Fibroblast of lung (primary cell): ENCODE results near the gene INCA1. TPM values are rescaled to one million over a fixed set of nuclear protein-coding genes. Genes with fewer than 3 reads are reported as not detected.

Experiments used
- DNase-seq, 2 donors: peaks; one replicate each; pipeline versions ENCODE4 v3.0.0 to v3.0.0-alpha.2; 2010; ENCODE audit warnings: low read depth in 2 of 2
- H2AFZ ChIP-seq: 2 replicates; pipeline ENCODE4 v1.5.1; 2012; ENCODE audit warnings: low read length, control low read depth, inconsistent platforms
- H3K27ac ChIP-seq: 2 replicates; pipeline ENCODE4 v1.5.1; 2011; ENCODE audit warnings: low read length, control low read depth; ENCODE audit not compliant: insufficient read depth
- H3K27me3 ChIP-seq: 2 replicates; pipeline ENCODE4 v1.5.1; 2011; ENCODE audit warnings: mild to moderate bottlenecking, low read length; ENCODE audit not compliant: control insufficient read depth, insufficient read depth
- H3K36me3 ChIP-seq: 2 replicates; pipeline ENCODE4 v1.5.1; 2011; ENCODE audit warnings: low read length; ENCODE audit not compliant: control insufficient read depth, insufficient read depth
- H3K4me1 ChIP-seq: 2 replicates; pipeline ENCODE4 v1.5.1; 2011; ENCODE audit warnings: low read length; ENCODE audit not compliant: control insufficient read depth, insufficient read depth; ENCODE audit errors: extremely low read depth
- H3K4me2 ChIP-seq: 2 replicates; pipeline ENCODE4 v1.5.1; 2011; ENCODE audit warnings: low read length, control low read depth; ENCODE audit not compliant: insufficient read depth; ENCODE audit errors: extremely low read depth
- H3K4me3 ChIP-seq, 4 experiments: fragments of 200-600 bp in 1 of 4; sonication (generic) in 1 of 4; replicated peaks in 1 of 4; 2 replicates each; pipeline ENCODE4 v1.5.1; 2011 to 2016; ENCODE audit warnings: low read length in 4 of 4, low read depth in 3 of 4, mild to moderate bottlenecking in 3 of 4, control low read depth in 2 of 4, inconsistent platforms in 1 of 4, mixed read lengths in 1 of 4; ENCODE audit not compliant: insufficient read depth in 1 of 4; ENCODE audit errors: control extremely low read depth in 1 of 4
- H3K79me2 ChIP-seq: 2 replicates; pipeline ENCODE4 v1.5.1; 2012; ENCODE audit warnings: mild to moderate bottlenecking, low read length, inconsistent platforms; ENCODE audit not compliant: control insufficient read depth, insufficient read depth
- H3K9ac ChIP-seq: 2 replicates; pipeline ENCODE4 v1.5.1; 2011; ENCODE audit warnings: mild to moderate bottlenecking, low read length, control low read depth; ENCODE audit not compliant: insufficient read depth
- H3K9me3 ChIP-seq: 2 replicates; pipeline ENCODE4 v1.5.1; 2012; ENCODE audit warnings: low read depth, low read length; ENCODE audit not compliant: control insufficient read depth, insufficient read depth
- H4K20me1 ChIP-seq: 2 replicates; pipeline ENCODE4 v1.5.1; 2011; ENCODE audit warnings: low read length; ENCODE audit not compliant: control insufficient read depth, insufficient read depth; ENCODE audit errors: extremely low read depth
- EZH2 ChIP-seq: IDR thresholded peaks from 2 replicates; pipeline ENCODE4 v1.5.1; 2012; ENCODE audit warnings: low read length, control low read depth, mild to moderate bottlenecking; ENCODE audit errors: missing control alignments
- polyA plus RNA-seq, 2 donors: library from polyadenylated mRNA; depleted of rRNA in 1 of 2; stranded (reverse) in 1 of 2; unstranded in 1 of 2; fragments of >200 nt; gene quantifications; 2 replicates each; pipeline ENCODE4 v1.2.1, GENCODE V29; 2011 to 2012; ENCODE audit warnings: missing spikeins in 1 of 2
- total RNA-seq: library from RNA; depleted of rRNA; stranded (reverse); fragments of >200 nt; gene quantifications from 2 replicates; pipeline ENCODE4 v1.2.1, GENCODE V29; 2014
- TF ChIP-seq, protein P1 (sequence below), 2 donors: IDR thresholded peaks in 1 of 2; conservative IDR thresholded peaks in 1 of 2; 1 replicate in 1 of 2; 2 replicates in 1 of 2; pipeline ENCODE4 v1.5.1; 2011 to 2012; ENCODE audit warnings: low read length in 2 of 2, control low read depth in 1 of 2, inconsistent platforms in 1 of 2, low read depth in 1 of 2, mild to moderate bottlenecking in 1 of 2

INCA1 gene
- total and polyA plus RNA-seq, 2 donors (not counting 1 experiment from before 2014, with no cell fraction given): 0.28 to 0.33 TPM

GRCh38 chr17:5027916-5028315, 30.6 kb upstream of the INCA1 start:
- Histone ChIP-seq H4K20me1 (no peaks in the 10 kb centered on the region), H3K9ac (no peak overlapping the region), H3K4me3 (no peak overlapping the region), H3K36me3 (peaks cover 3% of the 10 kb centered on the region), H3K9me3 (no peaks in the 10 kb centered on the region), H3K4me1 (no peaks in the 10 kb centered on the region), H3K27me3 (no peaks in the 10 kb centered on the region), H3K79me2 (no peaks in the 10 kb centered on the region), H3K4me2 (no peak overlapping the region), H2AFZ (no peak overlapping the region), H3K27ac (no peak overlapping the region)
- TF ChIP-seq, protein P1, sequence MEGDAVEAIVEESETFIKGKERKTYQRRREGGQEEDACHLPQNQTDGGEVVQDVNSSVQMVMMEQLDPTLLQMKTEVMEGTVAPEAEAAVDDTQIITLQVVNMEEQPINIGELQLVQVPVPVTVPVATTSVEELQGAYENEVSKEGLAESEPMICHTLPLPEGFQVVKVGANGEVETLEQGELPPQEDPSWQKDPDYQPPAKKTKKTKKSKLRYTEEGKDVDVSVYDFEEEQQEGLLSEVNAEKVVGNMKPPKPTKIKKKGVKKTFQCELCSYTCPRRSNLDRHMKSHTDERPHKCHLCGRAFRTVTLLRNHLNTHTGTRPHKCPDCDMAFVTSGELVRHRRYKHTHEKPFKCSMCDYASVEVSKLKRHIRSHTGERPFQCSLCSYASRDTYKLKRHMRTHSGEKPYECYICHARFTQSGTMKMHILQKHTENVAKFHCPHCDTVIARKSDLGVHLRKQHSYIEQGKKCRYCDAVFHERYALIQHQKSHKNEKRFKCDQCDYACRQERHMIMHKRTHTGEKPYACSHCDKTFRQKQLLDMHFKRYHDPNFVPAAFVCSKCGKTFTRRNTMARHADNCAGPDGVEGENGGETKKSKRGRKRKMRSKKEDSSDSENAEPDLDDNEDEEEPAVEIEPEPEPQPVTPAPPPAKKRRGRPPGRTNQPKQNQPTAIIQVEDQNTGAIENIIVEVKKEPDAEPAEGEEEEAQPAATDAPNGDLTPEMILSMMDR (conservative IDR thresholded peaks at IDR 0.05 in 1 of 2, IDR thresholded peaks at IDR 0.05 in 1 of 2; ENCODE audit: low read depth in 1 of 2, low read length in 2 of 2): no peak
- TF ChIP-seq EZH2: no peak
- no peak for DNase-seq

GRCh38 chr17:5027299-5027698, 30.0 kb upstream of the INCA1 start:
- Histone ChIP-seq H3K9ac (no peak overlapping the region), H3K4me1 (no peaks in the 10 kb centered on the region), H3K4me3 (no peak overlapping the region), H3K79me2 (no peaks in the 10 kb centered on the region), H3K4me2 (no peak overlapping the region), H3K9me3 (no peaks in the 10 kb centered on the region), H3K27ac (no peak overlapping the region), H3K27me3 (no peaks in the 10 kb centered on the region), H3K36me3 (peaks cover 5% of the 10 kb centered on the region), H4K20me1 (no peaks in the 10 kb centered on the region), H2AFZ (no peak overlapping the region)
- TF ChIP-seq, protein P1 (conservative IDR thresholded peaks at IDR 0.05 in 1 of 2, IDR thresholded peaks at IDR 0.05 in 1 of 2; ENCODE audit: low read depth in 1 of 2, low read length in 2 of 2): no peak
- no peak for TF ChIP-seq EZH2
- DNase-seq: no peak

- H3K4me1 ChIP-seq: no peaks in the 10 kb centered on the region
- no peaks in the 10 kb centered on the region for H3K27me3 ChIP-seq
- no peaks in the 10 kb centered on the region for H3K79me2 ChIP-seq
- H3K9me3 ChIP-seq: no peaks in the 10 kb centered on the region
- no peak overlapping the region for H3K9ac ChIP-seq
- peaks cover 9% of the 10 kb centered on the region for H3K36me3 ChIP-seq
- no peak for DNase-seq
- no peak overlapping the region for H3K27ac ChIP-seq
- H3K4me3 ChIP-seq: no peak overlapping the region
- no peaks in the 10 kb centered on the region for H4K20me1 ChIP-seq
- no peak overlapping the region for H3K4me2 ChIP-seq
- H2AFZ ChIP-seq: no peak overlapping the region
- TF ChIP-seq, protein P1 (conservative IDR thresholded peaks at IDR 0.05 in 1 of 2, IDR thresholded peaks at IDR 0.05 in 1 of 2; ENCODE audit: low read depth in 1 of 2, low read length in 2 of 2): no peak
- no peak for TF ChIP-seq EZH2
Observed at GRCh38 chr17:5024604-5025003, 27.3 kb upstream of the INCA1 start.
